Esophagus muscularis mucosa (tissue), 4 donors: Measurements from ENCODE around the gene NEK4.
"Not testable (repeated sequence)": the region's sequence is repeated elsewhere in the genome, so short reads cannot be mapped to it uniquely, and the experiment has no call there.

Experiments used
- EP300 ChIP-seq: sonication (generic); formaldehyde crosslinking; IDR thresholded peaks from one replicate; pipeline ENCODE4 v1.6.1; 2017; ENCODE audit warnings: antibody characterized with exemption
- POLR2A ChIP-seq: fragments of 450-650 bp; IDR thresholded peaks from one replicate; pipeline ENCODE4 v1.6.1; 2017; ENCODE audit warnings: antibody characterized with exemption, moderate library complexity, mild to moderate bottlenecking, low read depth
- POLR2AphosphoS5 ChIP-seq, 2 donors: sonication (generic); formaldehyde crosslinking; IDR thresholded peaks; one replicate each; pipeline ENCODE4 v1.6.1; 2017; ENCODE audit warnings: antibody characterized with exemption in 2 of 2
- TF ChIP-seq, protein P1 (sequence below), 3 experiments: fragments of 200-600 bp in 2 of 3; fragments of 450-650 bp in 1 of 3; sonication (generic) in 2 of 3; IDR thresholded peaks; one replicate each; pipeline ENCODE4 v1.5.1; 2017 to 2019; ENCODE audit warnings: antibody characterized with exemption in 3 of 3, mild to moderate bottlenecking in 2 of 3, moderate library complexity in 1 of 3

DNA sequence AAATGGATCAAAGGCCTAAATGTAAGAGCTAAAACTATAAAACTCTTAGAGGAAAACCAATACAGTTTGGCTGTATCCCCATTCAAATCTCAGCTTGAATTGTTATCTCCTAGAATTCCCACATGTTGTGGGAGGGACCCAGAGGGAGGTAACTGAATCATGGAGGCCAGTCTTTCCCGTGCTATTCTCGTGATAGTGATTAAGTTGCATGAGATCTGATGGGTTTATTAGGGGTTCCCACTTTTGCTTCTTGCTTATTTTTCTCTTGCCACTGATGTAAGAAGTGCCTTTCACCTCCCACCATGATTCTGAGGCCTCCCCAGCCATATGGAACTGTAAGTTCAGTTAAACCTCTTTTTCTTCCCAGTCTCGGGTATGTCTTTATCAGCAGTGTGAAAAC lies 94.5 kb downstream of the NEK4 start:
- TF ChIP-seq POLR2AphosphoS5 (IDR thresholded peaks at IDR 0.05); POLR2A; EP300: not testable (repeated sequence)
- TF ChIP-seq, protein P1, sequence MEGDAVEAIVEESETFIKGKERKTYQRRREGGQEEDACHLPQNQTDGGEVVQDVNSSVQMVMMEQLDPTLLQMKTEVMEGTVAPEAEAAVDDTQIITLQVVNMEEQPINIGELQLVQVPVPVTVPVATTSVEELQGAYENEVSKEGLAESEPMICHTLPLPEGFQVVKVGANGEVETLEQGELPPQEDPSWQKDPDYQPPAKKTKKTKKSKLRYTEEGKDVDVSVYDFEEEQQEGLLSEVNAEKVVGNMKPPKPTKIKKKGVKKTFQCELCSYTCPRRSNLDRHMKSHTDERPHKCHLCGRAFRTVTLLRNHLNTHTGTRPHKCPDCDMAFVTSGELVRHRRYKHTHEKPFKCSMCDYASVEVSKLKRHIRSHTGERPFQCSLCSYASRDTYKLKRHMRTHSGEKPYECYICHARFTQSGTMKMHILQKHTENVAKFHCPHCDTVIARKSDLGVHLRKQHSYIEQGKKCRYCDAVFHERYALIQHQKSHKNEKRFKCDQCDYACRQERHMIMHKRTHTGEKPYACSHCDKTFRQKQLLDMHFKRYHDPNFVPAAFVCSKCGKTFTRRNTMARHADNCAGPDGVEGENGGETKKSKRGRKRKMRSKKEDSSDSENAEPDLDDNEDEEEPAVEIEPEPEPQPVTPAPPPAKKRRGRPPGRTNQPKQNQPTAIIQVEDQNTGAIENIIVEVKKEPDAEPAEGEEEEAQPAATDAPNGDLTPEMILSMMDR (IDR thresholded peaks at IDR 0.05): not testable (repeated sequence)
